IMR-90 (cell line): ENCODE data around the gene CYP3A4. TPM values are rescaled to one million over a fixed set of nuclear protein-coding genes. Genes with fewer than 3 reads are reported as not detected.

Source experiments
- ATAC-seq: fragments of 200-7000 bp; cut with Tn5 transposase; 2 replicates; pipeline ENCODE4 v1.9.1; 2020; ENCODE audit warnings: low read depth, mild to moderate bottlenecking, moderate library complexity
- BruUV-seq: library from RNA; stranded (reverse); fragments of 400-500 nt; replicated peaks from 2 replicates; lab custom pipeline; 2021; lab: Mats Ljungman, UMichigan
- CTCF ChIA-PET: fragments of 300-600 bp; formaldehyde crosslinking; extraction: SDS; loops from one replicate; lab custom pipeline; 2021; ENCODE audit warnings: antibody characterized with exemption; lab: Yijun Ruan, JAX
- POLR2A ChIA-PET: fragments of 300-600 bp; sonication (Branson Sonifier 250); formaldehyde crosslinking; loops from one replicate; lab custom pipeline; 2022; ENCODE audit warnings: antibody characterized with exemption; ENCODE audit not compliant: unreplicated experiment; lab: Charles Lee
- DNase-seq: peaks from one replicate; pipeline ENCODE4 v3.0.0; 2013
- H2AFZ ChIP-seq: replicated peaks from 2 replicates; pipeline ENCODE3; 2013; ENCODE audit warnings: low read length, mild to moderate bottlenecking; ENCODE audit not compliant: poor library complexity
- H2AK5ac ChIP-seq: 2 replicates; pipeline ENCODE4 v1.6.1; 2013; ENCODE audit warnings: low read depth, low read length, inconsistent platforms
- H2AK9ac ChIP-seq: replicated peaks from 2 replicates; pipeline ENCODE3; 2013; ENCODE audit warnings: mild to moderate bottlenecking, low read depth, low read length, moderate library complexity; ENCODE audit not compliant: poor library complexity
- H2BK120ac ChIP-seq: 2 replicates; pipeline ENCODE4 v1.6.1; 2013; ENCODE audit warnings: low read depth, low read length, inconsistent platforms
- H2BK15ac ChIP-seq: 3 replicates; pipeline ENCODE4 v1.6.1; 2013; ENCODE audit warnings: low read depth, low read length, inconsistent platforms
- H2BK20ac ChIP-seq: 2 replicates; pipeline ENCODE4 v1.6.1; 2013; ENCODE audit warnings: low read depth, mild to moderate bottlenecking, inconsistent platforms, low read length, moderate library complexity
- H2BK5ac ChIP-seq: 2 replicates; pipeline ENCODE4 v1.6.1; 2013; ENCODE audit warnings: mild to moderate bottlenecking, low read depth, low read length, inconsistent platforms; ENCODE audit not compliant: poor library complexity, severe bottlenecking
- H3K14ac ChIP-seq: replicated peaks from 2 replicates; pipeline ENCODE4 v1.6.1; 2013; ENCODE audit warnings: low read depth, low read length, inconsistent platforms
- H3K18ac ChIP-seq: 2 replicates; pipeline ENCODE4 v1.6.1; 2013; ENCODE audit warnings: low read depth, low read length, control low read depth
- H3K23ac ChIP-seq: 2 replicates; pipeline ENCODE4 v1.6.1; 2013; ENCODE audit warnings: low read depth, low read length, inconsistent platforms
- H3K27ac ChIP-seq: 2 replicates; pipeline ENCODE4 v1.5.1; 2013; ENCODE audit warnings: mild to moderate bottlenecking, control low read depth, low read length; ENCODE audit not compliant: insufficient read depth
- H3K27me3 ChIP-seq: 2 replicates; pipeline ENCODE4 v1.6.1; 2013; ENCODE audit warnings: low read length; ENCODE audit not compliant: control insufficient read depth, insufficient read depth
- H3K36me3 ChIP-seq: 2 replicates; pipeline ENCODE4 v1.6.1; 2013; ENCODE audit warnings: low read length, mixed read lengths; ENCODE audit not compliant: control insufficient read depth, insufficient read depth
- H3K4ac ChIP-seq: 2 replicates; pipeline ENCODE4 v1.6.1; 2013; ENCODE audit warnings: low read depth, low read length, inconsistent platforms
- H3K4me1 ChIP-seq: 2 replicates; pipeline ENCODE4 v1.6.1; 2013; ENCODE audit warnings: low read length, mixed read lengths; ENCODE audit not compliant: control insufficient read depth, insufficient read depth
- H3K4me2 ChIP-seq: 2 replicates; pipeline ENCODE4 v1.6.1; 2013; ENCODE audit warnings: low read depth, mild to moderate bottlenecking, control low read depth, low read length, moderate library complexity
- H3K4me3 ChIP-seq: 2 replicates; pipeline ENCODE4 v1.5.1; 2013; ENCODE audit warnings: low read depth, mild to moderate bottlenecking, control low read depth, low read length, moderate library complexity; ENCODE audit not compliant: insufficient read depth
- H3K56ac ChIP-seq: 2 replicates; pipeline ENCODE4 v1.6.1; 2013; ENCODE audit warnings: low read length, inconsistent platforms; ENCODE audit not compliant: insufficient read depth; ENCODE audit errors: extremely low read depth
- H3K79me1 ChIP-seq, 2 experiments: 2 replicates each; pipeline ENCODE4 v1.6.1; 2013; ENCODE audit warnings: low read length in 2 of 2, inconsistent platforms in 1 of 2, low read depth in 1 of 2
- H3K9ac ChIP-seq: 2 replicates; pipeline ENCODE4 v1.6.1; 2013; ENCODE audit warnings: low read depth, low read length, control low read depth
- H3K9me1 ChIP-seq: 2 replicates; pipeline ENCODE4 v1.6.1; 2013; ENCODE audit warnings: low read length, inconsistent platforms; ENCODE audit not compliant: insufficient read depth
- H3K9me3 ChIP-seq: 2 replicates; pipeline ENCODE4 v1.6.1; 2013; ENCODE audit warnings: low read length; ENCODE audit not compliant: control insufficient read depth, insufficient read depth
- H4K20me1 ChIP-seq: 2 replicates; pipeline ENCODE4 v1.6.1; 2013; ENCODE audit warnings: low read length, inconsistent platforms; ENCODE audit not compliant: insufficient read depth
- H4K5ac ChIP-seq: 2 replicates; pipeline ENCODE4 v1.6.1; 2013; ENCODE audit warnings: mild to moderate bottlenecking, low read depth, low read length, control low read depth
- H4K8ac ChIP-seq, 2 experiments: 2 replicates each; pipeline ENCODE4 v1.6.1; 2013; ENCODE audit warnings: low read depth in 2 of 2, low read length in 2 of 2, control low read depth in 1 of 2, inconsistent platforms in 1 of 2
- H4K91ac ChIP-seq: 2 replicates; pipeline ENCODE4 v1.6.1; 2013; ENCODE audit warnings: low read depth, low read length, inconsistent platforms; ENCODE audit not compliant: insufficient read depth
- BHLHE40 ChIP-seq: fragments of 150-350 bp; IDR thresholded peaks from 2 replicates; pipeline ENCODE4 v1.6.1; 2016; ENCODE audit warnings: mild to moderate bottlenecking, low read depth, low read length
- CEBPB ChIP-seq: IDR thresholded peaks from 2 replicates; pipeline ENCODE4 v1.6.1; 2012; ENCODE audit warnings: low read depth, low read length, improper control_type of control experiment
- CHD1 ChIP-seq: IDR thresholded peaks from 2 replicates; pipeline ENCODE4 v1.6.1; 2012; ENCODE audit warnings: low read depth, low read length, improper control_type of control experiment
- ELK1 ChIP-seq: fragments of 150-350 bp; IDR thresholded peaks from 2 replicates; pipeline ENCODE4 v1.6.1; 2016; ENCODE audit warnings: low read depth, mild to moderate bottlenecking, low read length, moderate library complexity, borderline replicate concordance
- FOS ChIP-seq: fragments of 150-350 bp; IDR thresholded peaks from 2 replicates; pipeline ENCODE4 v1.6.1; 2016; ENCODE audit warnings: low read depth, low read length
- MAFK ChIP-seq: IDR thresholded peaks from 2 replicates; pipeline ENCODE4 v1.6.1; 2012; ENCODE audit warnings: low read depth, low read length, improper control_type of control experiment
- MAZ ChIP-seq: IDR thresholded peaks from 2 replicates; pipeline ENCODE4 v1.6.1; 2012; ENCODE audit warnings: low read depth, mild to moderate bottlenecking, low read length, improper control_type of control experiment, moderate library complexity, borderline replicate concordance
- MXI1 ChIP-seq: IDR thresholded peaks from 2 replicates; pipeline ENCODE4 v1.6.1; 2012; ENCODE audit warnings: low read depth, mild to moderate bottlenecking, low read length, moderate library complexity, borderline replicate concordance
- NFE2L2 ChIP-seq: fragments of 150-350 bp; IDR thresholded peaks from 2 replicates; pipeline ENCODE4 v1.6.1; 2016; ENCODE audit warnings: low read depth, mild to moderate bottlenecking, low read length
- POLR2A ChIP-seq: IDR thresholded peaks from 2 replicates; pipeline ENCODE4 v1.6.1; 2012; ENCODE audit warnings: mild to moderate bottlenecking, low read depth, low read length
- RAD21 ChIP-seq: IDR thresholded peaks from 2 replicates; pipeline ENCODE4 v1.6.1; 2012; ENCODE audit warnings: low read length, improper control_type of control experiment
- RCOR1 ChIP-seq: IDR thresholded peaks from 2 replicates; pipeline ENCODE4 v1.6.1; 2012; ENCODE audit warnings: mild to moderate bottlenecking, low read length, improper control_type of control experiment; ENCODE audit not compliant: insufficient replicate concordance
- RFX5 ChIP-seq: IDR thresholded peaks from 2 replicates; pipeline ENCODE4 v1.8.0; 2012; ENCODE audit warnings: low read depth, mild to moderate bottlenecking, low read length, moderate library complexity
- SMC3 ChIP-seq: fragments of 150-350 bp; IDR thresholded peaks from 2 replicates; pipeline ENCODE4 v1.6.1; 2016; ENCODE audit warnings: low read depth, mild to moderate bottlenecking, antibody characterized with exemption, low read length, moderate library complexity
- WGBS, 2 experiments: methylation state at CpG; one replicate each; pipeline versions ENCODE4 v1.1.5 to v1.1.7; 2013; ENCODE audit warnings: missing lambda C conversion rate in 2 of 2; ENCODE audit not compliant: insufficient read length in 1 of 2; ENCODE audit errors: extremely low coverage in 2 of 2; 5-methylcytosine and 5-hydroxymethylcytosine counted together
- dilution Hi-C: fragments of 300-500 bp; cut with HindIII; formaldehyde crosslinking; loops from one replicate; pipeline ENCODE4 v1.14.3; 2018; ENCODE audit warnings: low sequenced_read_pairs; ENCODE audit not compliant: unreplicated experiment
- in situ Hi-C: fragments of 300-500 bp; cut with MboI; formaldehyde crosslinking; loops from 3 replicates; pipeline ENCODE4 v1.14.3; 2019; ENCODE audit warnings: low sequenced_read_pairs, inconsistent platforms, mixed read lengths
- intact Hi-C: fragments of 100-400 bp; cut with micrococcal nuclease; formaldehyde crosslinking; loops from 2 replicates; pipeline ENCODE4 v1.10.0; 2022
- polyA plus RNA-seq, 3 experiments: library from polyadenylated mRNA; depleted of rRNA; stranded (reverse); fragments of >200 nt; gene quantifications; 2 replicates each; pipeline ENCODE4 v1.2.3, GENCODE V29; 2012; ENCODE audit warnings: low replicate concordance in 1 of 3
- total RNA-seq: library from RNA; depleted of rRNA; stranded (reverse); fragments of >200 nt; gene quantifications from 2 replicates; pipeline ENCODE4 v1.2.3, GENCODE V29; 2012
- TF ChIP-seq, protein P1 (sequence below): conservative IDR thresholded peaks from 2 replicates; pipeline ENCODE4 v1.5.1; 2012; ENCODE audit warnings: mild to moderate bottlenecking, low read depth, low read length, improper control_type of control experiment
- TF ChIP-seq, protein P2 (sequence below): fragments of 150-350 bp; IDR thresholded peaks from 2 replicates; pipeline ENCODE4 v1.6.1; 2017; ENCODE audit warnings: mild to moderate bottlenecking, antibody characterized with exemption, low read length, low read depth

Gene CYP3A4
- total and polyA plus RNA-seq, 2 of the 4 experiments (the other 2 are of a cell fraction), result not detected

GRCh38 chr7:99827040-99827778 is 43.2 kb upstream of the CYP3A4 start:
- in situ Hi-C loops (no loop called here), dilution Hi-C loops (no loop called here), intact Hi-C loops (no loop called here)
- no peak overlapping the region for H3K14ac ChIP-seq
- H2BK15ac ChIP-seq, result no peak overlapping the region
- H4K5ac ChIP-seq, result no peak overlapping the region
- no peak overlapping the region for H3K23ac ChIP-seq
- no peak overlapping the region for H4K91ac ChIP-seq
- no peaks in the 10 kb centered on the region for H3K9me1 ChIP-seq
- no peak for ATAC-seq
- H3K79me1 ChIP-seq, result no peaks in the 10 kb centered on the region
- H3K9me3 ChIP-seq, result no peaks in the 10 kb centered on the region
- H3K18ac ChIP-seq, result no peak overlapping the region
- no peak overlapping the region for H2BK5ac ChIP-seq
- H3K4me1 ChIP-seq, result no peaks in the 10 kb centered on the region
- no TSS peak for BruUV-seq
- H4K20me1 ChIP-seq, result no peaks in the 10 kb centered on the region
- H3K9ac ChIP-seq, result no peak overlapping the region
- H3K4me2 ChIP-seq, result no peak overlapping the region
- H3K56ac ChIP-seq, result no peak overlapping the region
- H3K36me3 ChIP-seq, result no peaks in the 10 kb centered on the region
- peaks cover 6% of the 10 kb centered on the region for H3K27me3 ChIP-seq
- no peak overlapping the region for H2AK9ac ChIP-seq
- H2BK20ac ChIP-seq, result no peak overlapping the region
- no peak overlapping the region for H3K4me3 ChIP-seq
- H4K8ac ChIP-seq, result no peak overlapping the region
- no peak overlapping the region for H2AK5ac ChIP-seq
- H3K4ac ChIP-seq, result no peak overlapping the region
- WGBS, 2 experiments, result 60% methylated on average over 1 of the region's 2 CpGs; no CpG with 5 or more reads in 1 of the 2 experiments
- TF ChIP-seq, protein P1, sequence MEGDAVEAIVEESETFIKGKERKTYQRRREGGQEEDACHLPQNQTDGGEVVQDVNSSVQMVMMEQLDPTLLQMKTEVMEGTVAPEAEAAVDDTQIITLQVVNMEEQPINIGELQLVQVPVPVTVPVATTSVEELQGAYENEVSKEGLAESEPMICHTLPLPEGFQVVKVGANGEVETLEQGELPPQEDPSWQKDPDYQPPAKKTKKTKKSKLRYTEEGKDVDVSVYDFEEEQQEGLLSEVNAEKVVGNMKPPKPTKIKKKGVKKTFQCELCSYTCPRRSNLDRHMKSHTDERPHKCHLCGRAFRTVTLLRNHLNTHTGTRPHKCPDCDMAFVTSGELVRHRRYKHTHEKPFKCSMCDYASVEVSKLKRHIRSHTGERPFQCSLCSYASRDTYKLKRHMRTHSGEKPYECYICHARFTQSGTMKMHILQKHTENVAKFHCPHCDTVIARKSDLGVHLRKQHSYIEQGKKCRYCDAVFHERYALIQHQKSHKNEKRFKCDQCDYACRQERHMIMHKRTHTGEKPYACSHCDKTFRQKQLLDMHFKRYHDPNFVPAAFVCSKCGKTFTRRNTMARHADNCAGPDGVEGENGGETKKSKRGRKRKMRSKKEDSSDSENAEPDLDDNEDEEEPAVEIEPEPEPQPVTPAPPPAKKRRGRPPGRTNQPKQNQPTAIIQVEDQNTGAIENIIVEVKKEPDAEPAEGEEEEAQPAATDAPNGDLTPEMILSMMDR, result no peak
- TF ChIP-seq BHLHE40, result no peak
- TF ChIP-seq SMC3, result no peak
- TF ChIP-seq RCOR1, result no peak
- TF ChIP-seq, protein P2, sequence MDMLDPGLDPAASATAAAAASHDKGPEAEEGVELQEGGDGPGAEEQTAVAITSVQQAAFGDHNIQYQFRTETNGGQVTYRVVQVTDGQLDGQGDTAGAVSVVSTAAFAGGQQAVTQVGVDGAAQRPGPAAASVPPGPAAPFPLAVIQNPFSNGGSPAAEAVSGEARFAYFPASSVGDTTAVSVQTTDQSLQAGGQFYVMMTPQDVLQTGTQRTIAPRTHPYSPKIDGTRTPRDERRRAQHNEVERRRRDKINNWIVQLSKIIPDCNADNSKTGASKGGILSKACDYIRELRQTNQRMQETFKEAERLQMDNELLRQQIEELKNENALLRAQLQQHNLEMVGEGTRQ, result no peak
- no peak for TF ChIP-seq POLR2A
- no peak for TF ChIP-seq CHD1
- no peak for TF ChIP-seq RFX5
- no peak for TF ChIP-seq MAFK
- no peak for TF ChIP-seq MXI1
- TF ChIP-seq ELK1, result no peak
- TF ChIP-seq RAD21, result no peak
- no peak for TF ChIP-seq CEBPB
- no peak for TF ChIP-seq FOS
- no peak for TF ChIP-seq NFE2L2
- no peak for TF ChIP-seq MAZ
- POLR2A ChIA-PET, result no interaction called here
- H2BK120ac ChIP-seq, result no peak overlapping the region
- no peak overlapping the region for H3K27ac ChIP-seq
- CTCF ChIA-PET, result no interaction called here
- no peak for DNase-seq
- no peak overlapping the region for H2AFZ ChIP-seq
